H9 (cell line): Measurements from ENCODE around the gene FMN1. TPM values are rescaled to one million over a fixed set of nuclear protein-coding genes. Genes with fewer than 3 reads are reported as not detected.

ENCODE experiments used
- DNase-seq: peaks from one replicate; pipeline ENCODE4 v3.0.0-alpha.2; 2017
- H2AFZ ChIP-seq: one replicate; pipeline ENCODE4 v1.6.1; 2013; ENCODE audit warnings: mild to moderate bottlenecking, low read length, control low read depth, moderate library complexity
- H2AK5ac ChIP-seq: 2 replicates; pipeline ENCODE4 v1.6.1; 2013; ENCODE audit warnings: low read length, control low read depth, mixed read lengths; ENCODE audit not compliant: insufficient read length
- H2BK120ac ChIP-seq: one replicate; pipeline ENCODE4 v1.6.1; 2013; ENCODE audit warnings: low read depth, mild to moderate bottlenecking, low read length, control low read depth, inconsistent platforms; ENCODE audit not compliant: poor library complexity, severe bottlenecking
- H2BK12ac ChIP-seq: 2 replicates; pipeline ENCODE4 v1.6.1; 2013; ENCODE audit warnings: low read length, control low read depth, mixed read lengths, low read depth; ENCODE audit not compliant: insufficient read length
- H2BK15ac ChIP-seq: 2 replicates; pipeline ENCODE4 v1.6.1; 2013; ENCODE audit warnings: low read depth, low read length, control low read depth
- H2BK20ac ChIP-seq: one replicate; pipeline ENCODE4 v1.6.1; 2013; ENCODE audit warnings: low read depth, mild to moderate bottlenecking, low read length, control low read depth, inconsistent platforms; ENCODE audit not compliant: poor library complexity, severe bottlenecking
- H2BK5ac ChIP-seq: 2 replicates; pipeline ENCODE4 v1.6.1; 2013; ENCODE audit warnings: low read length, control low read depth, mixed read lengths; ENCODE audit not compliant: insufficient read length
- H3K14ac ChIP-seq: 2 replicates; pipeline ENCODE4 v1.6.1; 2013; ENCODE audit warnings: low read length, control low read depth; ENCODE audit not compliant: insufficient read depth
- H3K18ac ChIP-seq: 2 replicates; pipeline ENCODE4 v1.6.1; 2013; ENCODE audit warnings: low read depth, mild to moderate bottlenecking, mixed read lengths, low read length, control low read depth; ENCODE audit not compliant: insufficient read length
- H3K23ac ChIP-seq: 2 replicates; pipeline ENCODE4 v1.6.1; 2013; ENCODE audit warnings: low read length, control low read depth, mixed read lengths, low read depth; ENCODE audit not compliant: insufficient read length
- H3K23me2 ChIP-seq: 2 replicates; pipeline ENCODE4 v1.6.1; 2013; ENCODE audit warnings: low read depth, mild to moderate bottlenecking, mixed read lengths, low read length, control low read depth; ENCODE audit not compliant: insufficient read length, poor library complexity, severe bottlenecking
- H3K27ac ChIP-seq: 2 replicates; pipeline ENCODE4 v1.5.1; 2013; ENCODE audit warnings: low read length, control low read depth, mixed read lengths, low read depth; ENCODE audit not compliant: insufficient read length
- H3K27me3 ChIP-seq: 2 replicates; pipeline ENCODE4 v1.6.1; 2013; ENCODE audit warnings: low read length, control low read depth, inconsistent platforms; ENCODE audit not compliant: insufficient read depth
- H3K4ac ChIP-seq: 2 replicates; pipeline ENCODE4 v1.6.1; 2013; ENCODE audit warnings: low read depth, mild to moderate bottlenecking, control low read depth, inconsistent platforms, low read length, moderate library complexity
- H3K4me1 ChIP-seq: 2 replicates; pipeline ENCODE4 v1.6.1; 2013; ENCODE audit warnings: low read length, control low read depth, inconsistent platforms; ENCODE audit not compliant: insufficient read depth
- H3K4me2 ChIP-seq: 2 replicates; pipeline ENCODE4 v1.6.1; 2013; ENCODE audit warnings: low read length, control low read depth, mixed read lengths; ENCODE audit not compliant: insufficient read length, insufficient read depth
- H3K56ac ChIP-seq: 2 replicates; pipeline ENCODE4 v1.6.1; 2013; ENCODE audit warnings: low read depth, mild to moderate bottlenecking, mixed read lengths, low read length, control low read depth; ENCODE audit not compliant: insufficient read length
- H3K79me1 ChIP-seq: 2 replicates; pipeline ENCODE4 v1.6.1; 2013; ENCODE audit warnings: low read depth, mild to moderate bottlenecking, moderate library complexity, low read length, control low read depth, inconsistent platforms; ENCODE audit not compliant: insufficient read depth, poor library complexity, severe bottlenecking
- H3K79me2 ChIP-seq: 2 replicates; pipeline ENCODE4 v1.6.1; 2013; ENCODE audit warnings: low read length, control low read depth, inconsistent platforms; ENCODE audit not compliant: insufficient read depth
- H3K9ac ChIP-seq: 2 replicates; pipeline ENCODE4 v1.6.1; 2013; ENCODE audit warnings: low read length, control low read depth, mixed read lengths; ENCODE audit not compliant: insufficient read length; ENCODE audit errors: extremely low read depth
- H3K9me3 ChIP-seq: one replicate; pipeline ENCODE4 v1.6.1; 2013; ENCODE audit warnings: low read depth, low read length, inconsistent platforms; ENCODE audit not compliant: control insufficient read depth
- H3T11ph ChIP-seq: one replicate; pipeline ENCODE4 v1.6.1; 2013; ENCODE audit warnings: mild to moderate bottlenecking, low read length, control low read depth, inconsistent platforms
- H4K20me1 ChIP-seq: one replicate; pipeline ENCODE4 v1.6.1; 2013; ENCODE audit not compliant: control insufficient read depth, insufficient read length, insufficient read depth
- H4K5ac ChIP-seq: 2 replicates; pipeline ENCODE4 v1.6.1; 2013; ENCODE audit warnings: low read depth, mild to moderate bottlenecking, mixed read lengths, low read length, control low read depth; ENCODE audit not compliant: insufficient read length
- H4K8ac ChIP-seq: replicated peaks from 2 replicates; pipeline ENCODE4 v1.6.1; 2013; ENCODE audit warnings: low read length, control low read depth, mixed read lengths, low read depth; ENCODE audit not compliant: insufficient read length
- H4K91ac ChIP-seq: 2 replicates; pipeline ENCODE4 v1.6.1; 2013; ENCODE audit warnings: low read depth, mild to moderate bottlenecking, moderate library complexity, mixed read lengths, low read length, control low read depth; ENCODE audit not compliant: insufficient read length
- H3K27ac Mint-ChIP-seq, 3 experiments: 2 replicates in 2 of 3; 3 replicates in 1 of 3; pipeline ENCODE4 v1.8.0; 2020 to 2021; ENCODE audit warnings: mixed read lengths in 3 of 3, mild to moderate bottlenecking in 1 of 3, moderate library complexity in 1 of 3
- H3K27me3 Mint-ChIP-seq: 2 replicates; pipeline ENCODE4 v1.8.0; 2021; ENCODE audit warnings: low read depth, mild to moderate bottlenecking, moderate library complexity, mixed read lengths
- H3K36me3 Mint-ChIP-seq, 3 experiments: 2 replicates in 2 of 3; 3 replicates in 1 of 3; pipeline ENCODE4 v1.8.0; 2020 to 2021; ENCODE audit warnings: low read depth in 3 of 3, mixed read lengths in 3 of 3; ENCODE audit not compliant: insufficient read depth in 1 of 3
- H3K4me1 Mint-ChIP-seq, 2 experiments: 2 replicates each; pipeline ENCODE4 v1.8.0; 2020; ENCODE audit warnings: mixed read lengths in 2 of 2
- H3K4me3 Mint-ChIP-seq, 2 experiments: 2 replicates in 1 of 2; 3 replicates in 1 of 2; pipeline ENCODE4 v1.8.0; 2020 to 2021; ENCODE audit warnings: mild to moderate bottlenecking in 2 of 2, mixed read lengths in 2 of 2, moderate library complexity in 1 of 2
- H3K9me3 Mint-ChIP-seq, 2 experiments: 2 replicates in 1 of 2; 3 replicates in 1 of 2; pipeline ENCODE4 v1.8.0; 2020; ENCODE audit warnings: mild to moderate bottlenecking in 2 of 2, mixed read lengths in 2 of 2, moderate library complexity in 1 of 2
- WGBS: extraction: QIAGEN DNeasy Blood & Tissue Kit; methylation state at CpG from one replicate; pipeline ENCODE4 v1.1.7; 2013; ENCODE audit warnings: missing lambda C conversion rate, low lambda C conversion rate, mixed read lengths; ENCODE audit not compliant: insufficient read length; ENCODE audit errors: extremely low coverage; 5-methylcytosine and 5-hydroxymethylcytosine counted together
- total RNA-seq: library from RNA; stranded (reverse); gene quantifications from 2 replicates; pipeline ENCODE4 v1.2.1, GENCODE V29; 2021
- TF ChIP-seq, protein P1 (sequence below): fragments of 200-600 bp; sonication (generic); conservative IDR thresholded peaks from 3 replicates; pipeline ENCODE4 v1.8.0; 2021; ENCODE audit warnings: antibody characterized with exemption, mild to moderate bottlenecking

FMN1 gene
- total RNA-seq, 1 experiment from 2014 or later, result 1.9 TPM

DNA sequence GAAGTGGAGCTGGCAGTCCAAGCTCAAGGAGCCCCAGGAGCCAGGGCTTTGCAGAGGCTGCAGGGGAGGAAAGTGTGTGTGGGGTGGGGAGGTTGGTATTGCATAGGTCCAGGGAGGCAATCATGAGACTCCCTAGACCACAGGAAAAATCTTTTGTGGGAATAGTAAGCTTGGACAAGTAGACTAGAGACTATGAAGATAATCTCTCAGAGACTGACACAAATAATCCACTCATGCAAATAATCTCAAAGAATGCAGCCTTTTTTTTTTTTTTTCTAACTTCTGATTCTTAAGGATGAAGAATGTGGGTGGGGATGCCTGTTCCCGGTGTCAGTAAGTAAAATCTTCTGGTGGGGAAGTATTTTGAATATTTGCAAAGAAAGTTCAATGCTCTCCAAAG is 363.0 kb downstream of the FMN1 start:
- Histone ChIP-seq H2BK20ac (no peak overlapping the region), H3K9me3 (no peaks in the 10 kb centered on the region), H4K8ac (no peak overlapping the region), H3K4me2 (no peak overlapping the region), H3K18ac (no peak overlapping the region), H3K27me3 (no peaks in the 10 kb centered on the region), H4K5ac (no peak overlapping the region), H3K4ac (no peak overlapping the region), H3K27ac (no peak overlapping the region), H2BK12ac (no peak overlapping the region), H3K4me1 (no peaks in the 10 kb centered on the region), H2BK5ac (no peak overlapping the region), H2BK120ac (no peak overlapping the region), H4K20me1 (no peaks in the 10 kb centered on the region), H3K79me2 (no peaks in the 10 kb centered on the region), H4K91ac (no peak overlapping the region), H3K9ac (no peak overlapping the region), H2BK15ac (no peak overlapping the region), H2AK5ac (no peak overlapping the region), H3K79me1 (no peaks in the 10 kb centered on the region), H3K14ac (no peak overlapping the region), H3T11ph (no peak overlapping the region), H3K23ac (no peak overlapping the region), H3K23me2 (no peaks in the 10 kb centered on the region), H3K56ac (no peak overlapping the region), H2AFZ (no peak overlapping the region)
- no peak overlapping the region for H3K4me3 Mint-ChIP-seq
- H3K27me3 Mint-ChIP-seq, result no peaks in the 10 kb centered on the region
- peaks cover 4 to 9% of the 10 kb centered on the region in 2 experiments; a peak in 3 of 4 replicates for H3K4me1 Mint-ChIP-seq
- TF ChIP-seq, protein P1, sequence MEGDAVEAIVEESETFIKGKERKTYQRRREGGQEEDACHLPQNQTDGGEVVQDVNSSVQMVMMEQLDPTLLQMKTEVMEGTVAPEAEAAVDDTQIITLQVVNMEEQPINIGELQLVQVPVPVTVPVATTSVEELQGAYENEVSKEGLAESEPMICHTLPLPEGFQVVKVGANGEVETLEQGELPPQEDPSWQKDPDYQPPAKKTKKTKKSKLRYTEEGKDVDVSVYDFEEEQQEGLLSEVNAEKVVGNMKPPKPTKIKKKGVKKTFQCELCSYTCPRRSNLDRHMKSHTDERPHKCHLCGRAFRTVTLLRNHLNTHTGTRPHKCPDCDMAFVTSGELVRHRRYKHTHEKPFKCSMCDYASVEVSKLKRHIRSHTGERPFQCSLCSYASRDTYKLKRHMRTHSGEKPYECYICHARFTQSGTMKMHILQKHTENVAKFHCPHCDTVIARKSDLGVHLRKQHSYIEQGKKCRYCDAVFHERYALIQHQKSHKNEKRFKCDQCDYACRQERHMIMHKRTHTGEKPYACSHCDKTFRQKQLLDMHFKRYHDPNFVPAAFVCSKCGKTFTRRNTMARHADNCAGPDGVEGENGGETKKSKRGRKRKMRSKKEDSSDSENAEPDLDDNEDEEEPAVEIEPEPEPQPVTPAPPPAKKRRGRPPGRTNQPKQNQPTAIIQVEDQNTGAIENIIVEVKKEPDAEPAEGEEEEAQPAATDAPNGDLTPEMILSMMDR, result no peak
- DNase-seq, result no peak
- H3K9me3 Mint-ChIP-seq, result no peaks in the 10 kb centered on the region
- H3K27ac Mint-ChIP-seq, result no peak overlapping the region
- H3K36me3 Mint-ChIP-seq, result peaks cover 0 to 4% (median 0%) of the 10 kb centered on the region in 3 experiments; a peak in 2 of 7 replicates
- WGBS, result no CpG with 5 or more reads among the region's 1 CpG
